ENCODE results near the gene DDAH1.

DNA sequence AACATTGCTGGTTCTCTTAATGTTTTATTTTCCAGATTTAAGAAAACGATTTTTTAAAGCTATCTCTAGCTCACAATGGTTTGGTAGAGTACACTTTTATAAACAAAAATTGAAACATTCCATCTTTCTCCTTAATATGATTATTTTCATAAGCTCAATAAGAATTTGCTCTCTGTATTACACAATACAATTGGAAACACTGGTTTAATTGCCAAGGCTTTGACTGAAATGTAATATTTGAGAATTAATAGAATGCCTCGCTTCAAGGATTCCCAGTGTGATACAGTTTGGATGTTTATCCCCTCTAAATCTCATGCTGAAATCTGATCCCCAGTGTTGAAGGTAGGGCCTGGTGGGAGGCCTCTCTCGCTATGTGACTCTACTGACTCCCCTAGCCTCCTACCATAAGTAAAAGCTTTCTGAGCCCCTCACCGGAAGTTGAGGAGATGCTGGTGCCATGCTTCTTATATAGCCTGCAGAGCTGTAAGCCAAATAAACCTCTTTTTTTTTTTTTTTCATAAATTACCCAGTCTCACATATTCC, 67.4 kb downstream of the DDAH1 start:
- TF ChIP-seq MXI1 (conservative IDR thresholded peaks at IDR 0.05; ENCODE audit: poor library complexity, severe bottlenecking) (no peak), TAF1 (IDR thresholded peaks at IDR 0.05; ENCODE audit: low read depth) (no peak), CTCF (IDR thresholded peaks at IDR 0.05; ENCODE audit: poor library complexity, severe bottlenecking) (no peak)

Data from neural cell (in vitro differentiated cells).